H9 (cell line): ENCODE results near the gene MYO1F. TPM values are rescaled to one million over a fixed set of nuclear protein-coding genes. Genes with fewer than 3 reads are reported as not detected.
A peak's percentile ranks its signal among the peaks of the same experiment; 100 is the strongest.

Experiments
- DNase-seq: peaks from one replicate; pipeline ENCODE4 v3.0.0-alpha.2; 2017
- H2AFZ ChIP-seq: one replicate; pipeline ENCODE4 v1.6.1; 2013; ENCODE audit warnings: mild to moderate bottlenecking, low read length, control low read depth, moderate library complexity
- H2AK5ac ChIP-seq: 2 replicates; pipeline ENCODE4 v1.6.1; 2013; ENCODE audit warnings: low read length, control low read depth, mixed read lengths; ENCODE audit not compliant: insufficient read length
- H2BK120ac ChIP-seq: one replicate; pipeline ENCODE4 v1.6.1; 2013; ENCODE audit warnings: low read depth, mild to moderate bottlenecking, low read length, control low read depth, inconsistent platforms; ENCODE audit not compliant: poor library complexity, severe bottlenecking
- H2BK12ac ChIP-seq: 2 replicates; pipeline ENCODE4 v1.6.1; 2013; ENCODE audit warnings: low read length, control low read depth, mixed read lengths, low read depth; ENCODE audit not compliant: insufficient read length
- H2BK15ac ChIP-seq: 2 replicates; pipeline ENCODE4 v1.6.1; 2013; ENCODE audit warnings: low read depth, low read length, control low read depth
- H2BK20ac ChIP-seq: one replicate; pipeline ENCODE4 v1.6.1; 2013; ENCODE audit warnings: low read depth, mild to moderate bottlenecking, low read length, control low read depth, inconsistent platforms; ENCODE audit not compliant: poor library complexity, severe bottlenecking
- H2BK5ac ChIP-seq: 2 replicates; pipeline ENCODE4 v1.6.1; 2013; ENCODE audit warnings: low read length, control low read depth, mixed read lengths; ENCODE audit not compliant: insufficient read length
- H3K14ac ChIP-seq: 2 replicates; pipeline ENCODE4 v1.6.1; 2013; ENCODE audit warnings: low read length, control low read depth; ENCODE audit not compliant: insufficient read depth
- H3K18ac ChIP-seq: 2 replicates; pipeline ENCODE4 v1.6.1; 2013; ENCODE audit warnings: low read depth, mild to moderate bottlenecking, mixed read lengths, low read length, control low read depth; ENCODE audit not compliant: insufficient read length
- H3K23ac ChIP-seq: 2 replicates; pipeline ENCODE4 v1.6.1; 2013; ENCODE audit warnings: low read length, control low read depth, mixed read lengths, low read depth; ENCODE audit not compliant: insufficient read length
- H3K23me2 ChIP-seq: 2 replicates; pipeline ENCODE4 v1.6.1; 2013; ENCODE audit warnings: low read depth, mild to moderate bottlenecking, mixed read lengths, low read length, control low read depth; ENCODE audit not compliant: insufficient read length, poor library complexity, severe bottlenecking
- H3K27ac ChIP-seq: 2 replicates; pipeline ENCODE4 v1.5.1; 2013; ENCODE audit warnings: low read length, control low read depth, mixed read lengths, low read depth; ENCODE audit not compliant: insufficient read length
- H3K27me3 ChIP-seq: 2 replicates; pipeline ENCODE4 v1.6.1; 2013; ENCODE audit warnings: low read length, control low read depth, inconsistent platforms; ENCODE audit not compliant: insufficient read depth
- H3K4ac ChIP-seq: 2 replicates; pipeline ENCODE4 v1.6.1; 2013; ENCODE audit warnings: low read depth, mild to moderate bottlenecking, control low read depth, inconsistent platforms, low read length, moderate library complexity
- H3K4me1 ChIP-seq: 2 replicates; pipeline ENCODE4 v1.6.1; 2013; ENCODE audit warnings: low read length, control low read depth, inconsistent platforms; ENCODE audit not compliant: insufficient read depth
- H3K4me2 ChIP-seq: 2 replicates; pipeline ENCODE4 v1.6.1; 2013; ENCODE audit warnings: low read length, control low read depth, mixed read lengths; ENCODE audit not compliant: insufficient read length, insufficient read depth
- H3K56ac ChIP-seq: 2 replicates; pipeline ENCODE4 v1.6.1; 2013; ENCODE audit warnings: low read depth, mild to moderate bottlenecking, mixed read lengths, low read length, control low read depth; ENCODE audit not compliant: insufficient read length
- H3K79me1 ChIP-seq: 2 replicates; pipeline ENCODE4 v1.6.1; 2013; ENCODE audit warnings: low read depth, mild to moderate bottlenecking, moderate library complexity, low read length, control low read depth, inconsistent platforms; ENCODE audit not compliant: insufficient read depth, poor library complexity, severe bottlenecking
- H3K79me2 ChIP-seq: 2 replicates; pipeline ENCODE4 v1.6.1; 2013; ENCODE audit warnings: low read length, control low read depth, inconsistent platforms; ENCODE audit not compliant: insufficient read depth
- H3K9ac ChIP-seq: 2 replicates; pipeline ENCODE4 v1.6.1; 2013; ENCODE audit warnings: low read length, control low read depth, mixed read lengths; ENCODE audit not compliant: insufficient read length; ENCODE audit errors: extremely low read depth
- H3K9me3 ChIP-seq: one replicate; pipeline ENCODE4 v1.6.1; 2013; ENCODE audit warnings: low read depth, low read length, inconsistent platforms; ENCODE audit not compliant: control insufficient read depth
- H3T11ph ChIP-seq: one replicate; pipeline ENCODE4 v1.6.1; 2013; ENCODE audit warnings: mild to moderate bottlenecking, low read length, control low read depth, inconsistent platforms
- H4K20me1 ChIP-seq: one replicate; pipeline ENCODE4 v1.6.1; 2013; ENCODE audit not compliant: control insufficient read depth, insufficient read length, insufficient read depth
- H4K5ac ChIP-seq: 2 replicates; pipeline ENCODE4 v1.6.1; 2013; ENCODE audit warnings: low read depth, mild to moderate bottlenecking, mixed read lengths, low read length, control low read depth; ENCODE audit not compliant: insufficient read length
- H4K8ac ChIP-seq: replicated peaks from 2 replicates; pipeline ENCODE4 v1.6.1; 2013; ENCODE audit warnings: low read length, control low read depth, mixed read lengths, low read depth; ENCODE audit not compliant: insufficient read length
- H4K91ac ChIP-seq: 2 replicates; pipeline ENCODE4 v1.6.1; 2013; ENCODE audit warnings: low read depth, mild to moderate bottlenecking, moderate library complexity, mixed read lengths, low read length, control low read depth; ENCODE audit not compliant: insufficient read length
- H3K27ac Mint-ChIP-seq, 3 experiments: 2 replicates in 2 of 3; 3 replicates in 1 of 3; pipeline ENCODE4 v1.8.0; 2020 to 2021; ENCODE audit warnings: mixed read lengths in 3 of 3, mild to moderate bottlenecking in 1 of 3, moderate library complexity in 1 of 3
- H3K27me3 Mint-ChIP-seq: 2 replicates; pipeline ENCODE4 v1.8.0; 2021; ENCODE audit warnings: low read depth, mild to moderate bottlenecking, moderate library complexity, mixed read lengths
- H3K36me3 Mint-ChIP-seq, 3 experiments: 2 replicates in 2 of 3; 3 replicates in 1 of 3; pipeline ENCODE4 v1.8.0; 2020 to 2021; ENCODE audit warnings: low read depth in 3 of 3, mixed read lengths in 3 of 3; ENCODE audit not compliant: insufficient read depth in 1 of 3
- H3K4me1 Mint-ChIP-seq, 2 experiments: 2 replicates each; pipeline ENCODE4 v1.8.0; 2020; ENCODE audit warnings: mixed read lengths in 2 of 2
- H3K4me3 Mint-ChIP-seq, 2 experiments: 2 replicates in 1 of 2; 3 replicates in 1 of 2; pipeline ENCODE4 v1.8.0; 2020 to 2021; ENCODE audit warnings: mild to moderate bottlenecking in 2 of 2, mixed read lengths in 2 of 2, moderate library complexity in 1 of 2
- H3K9me3 Mint-ChIP-seq, 2 experiments: 2 replicates in 1 of 2; 3 replicates in 1 of 2; pipeline ENCODE4 v1.8.0; 2020; ENCODE audit warnings: mild to moderate bottlenecking in 2 of 2, mixed read lengths in 2 of 2, moderate library complexity in 1 of 2
- WGBS: extraction: QIAGEN DNeasy Blood & Tissue Kit; methylation state at CpG from one replicate; pipeline ENCODE4 v1.1.7; 2013; ENCODE audit warnings: missing lambda C conversion rate, low lambda C conversion rate, mixed read lengths; ENCODE audit not compliant: insufficient read length; ENCODE audit errors: extremely low coverage; 5-methylcytosine and 5-hydroxymethylcytosine counted together
- total RNA-seq: library from RNA; stranded (reverse); gene quantifications from 2 replicates; pipeline ENCODE4 v1.2.1, GENCODE V29; 2021
- TF ChIP-seq, protein P1 (sequence below): fragments of 200-600 bp; sonication (generic); conservative IDR thresholded peaks from 3 replicates; pipeline ENCODE4 v1.8.0; 2021; ENCODE audit warnings: antibody characterized with exemption, mild to moderate bottlenecking

The MYO1F gene
- total RNA-seq, 1 experiment from 2014 or later: 1.0 TPM

DNA sequence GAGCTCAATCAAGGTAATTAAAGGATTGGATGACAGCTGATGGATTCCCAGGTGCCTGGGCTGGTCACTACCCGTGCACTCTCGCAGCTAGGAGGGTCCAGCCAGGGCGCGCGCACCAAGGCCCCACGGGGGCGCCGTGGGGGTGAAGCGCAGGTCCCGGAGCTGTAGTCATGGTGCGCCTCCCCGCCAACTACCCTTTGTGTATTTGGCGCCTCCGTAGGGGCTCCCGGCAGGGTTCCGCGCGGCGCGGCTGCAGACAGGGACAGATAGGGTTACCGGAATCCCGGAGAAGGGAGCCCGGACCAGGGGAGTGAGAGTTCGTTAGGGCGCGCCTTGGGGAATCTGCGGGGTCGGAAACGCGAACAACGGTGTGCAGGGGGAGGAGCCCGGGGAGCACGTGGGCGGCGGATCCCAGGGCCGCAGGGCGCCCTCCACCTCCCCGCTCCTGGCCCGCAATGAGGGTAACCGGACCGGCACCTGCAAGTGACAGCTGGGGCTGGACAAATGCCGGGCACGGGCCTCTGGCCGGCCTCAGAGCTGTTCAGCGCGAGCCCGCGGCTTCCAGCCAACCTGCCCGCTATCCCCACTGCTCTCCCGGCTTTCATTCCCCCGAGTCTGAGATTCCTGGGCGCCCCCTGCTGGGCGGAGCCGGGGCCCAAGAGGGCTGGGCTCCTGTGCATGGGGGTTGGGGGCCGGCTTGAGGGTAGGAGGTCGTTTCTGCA, 71.4 kb downstream of the MYO1F start:
- Histone ChIP-seq H3K4ac (no peak overlapping the region), H3K4me1 (no peaks in the 10 kb centered on the region), H3K79me1 (no peaks in the 10 kb centered on the region), H4K5ac (no peak overlapping the region), H4K20me1 (no peaks in the 10 kb centered on the region), H4K91ac (no peak overlapping the region), H2BK15ac (no peak overlapping the region), H3K56ac (no peak overlapping the region), H2BK12ac (no peak overlapping the region), H3K27me3 (no peaks in the 10 kb centered on the region), H2AFZ (no peak overlapping the region), H3K27ac (no peak overlapping the region), H2BK20ac (no peak overlapping the region), H3K9ac (peak overlapping the region; percentile 10), H2AK5ac (no peak overlapping the region), H3K9me3 (no peaks in the 10 kb centered on the region), H3K79me2 (no peaks in the 10 kb centered on the region), H3K23ac (no peak overlapping the region), H3K14ac (peak overlapping the region; percentile 65; the same call in 1 of the 2 replicates), H3T11ph (no peak overlapping the region), H2BK120ac (no peak overlapping the region), H3K4me2 (peak overlapping the region; percentile 52), H3K23me2 (peaks cover 5% of the 10 kb centered on the region), H4K8ac (no peak overlapping the region), H3K18ac (no peak overlapping the region), H2BK5ac (no peak overlapping the region)
- Mint-ChIP-seq H3K9me3 (no peaks in the 10 kb centered on the region), H3K4me1 (peaks cover 6 to 19% of the 10 kb centered on the region in 2 experiments), H3K36me3 (peaks cover 0 to 3% (median 0%) of the 10 kb centered on the region in 3 experiments; a peak in 2 of 7 replicates), H3K4me3 (peak overlapping the region; percentile 77 to 84), H3K27me3 (peaks cover 3% of the 10 kb centered on the region), H3K27ac (peak overlapping the region; percentile 68 to 73 (median 72); a peak in 2 of 7 replicates)
- TF ChIP-seq, protein P1, sequence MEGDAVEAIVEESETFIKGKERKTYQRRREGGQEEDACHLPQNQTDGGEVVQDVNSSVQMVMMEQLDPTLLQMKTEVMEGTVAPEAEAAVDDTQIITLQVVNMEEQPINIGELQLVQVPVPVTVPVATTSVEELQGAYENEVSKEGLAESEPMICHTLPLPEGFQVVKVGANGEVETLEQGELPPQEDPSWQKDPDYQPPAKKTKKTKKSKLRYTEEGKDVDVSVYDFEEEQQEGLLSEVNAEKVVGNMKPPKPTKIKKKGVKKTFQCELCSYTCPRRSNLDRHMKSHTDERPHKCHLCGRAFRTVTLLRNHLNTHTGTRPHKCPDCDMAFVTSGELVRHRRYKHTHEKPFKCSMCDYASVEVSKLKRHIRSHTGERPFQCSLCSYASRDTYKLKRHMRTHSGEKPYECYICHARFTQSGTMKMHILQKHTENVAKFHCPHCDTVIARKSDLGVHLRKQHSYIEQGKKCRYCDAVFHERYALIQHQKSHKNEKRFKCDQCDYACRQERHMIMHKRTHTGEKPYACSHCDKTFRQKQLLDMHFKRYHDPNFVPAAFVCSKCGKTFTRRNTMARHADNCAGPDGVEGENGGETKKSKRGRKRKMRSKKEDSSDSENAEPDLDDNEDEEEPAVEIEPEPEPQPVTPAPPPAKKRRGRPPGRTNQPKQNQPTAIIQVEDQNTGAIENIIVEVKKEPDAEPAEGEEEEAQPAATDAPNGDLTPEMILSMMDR: peak; percentile 72
- peak; percentile 83 for DNase-seq
- no CpG with 5 or more reads among the region's 56 CpGs for WGBS
